Measurements from ENCODE around the gene GPD1. TPM values are rescaled to one million over a fixed set of nuclear protein-coding genes. Genes with fewer than 3 reads are reported as not detected.

The GPD1 gene
- total RNA-seq, 1 donor from 2014 or later: not detected

- H3K4me3 ChIP-seq (ENCODE audit: low read depth, low read length): no peak overlapping the region
- DNase-seq (ENCODE audit: low read depth): no peak
- TF ChIP-seq CTCF (conservative IDR thresholded peaks at IDR 0.05; ENCODE audit: low read depth, low read length): no peak
Measured at GRCh38 chr12:50120521-50120920, 16.7 kb downstream of the GPD1 start.

DNA sequence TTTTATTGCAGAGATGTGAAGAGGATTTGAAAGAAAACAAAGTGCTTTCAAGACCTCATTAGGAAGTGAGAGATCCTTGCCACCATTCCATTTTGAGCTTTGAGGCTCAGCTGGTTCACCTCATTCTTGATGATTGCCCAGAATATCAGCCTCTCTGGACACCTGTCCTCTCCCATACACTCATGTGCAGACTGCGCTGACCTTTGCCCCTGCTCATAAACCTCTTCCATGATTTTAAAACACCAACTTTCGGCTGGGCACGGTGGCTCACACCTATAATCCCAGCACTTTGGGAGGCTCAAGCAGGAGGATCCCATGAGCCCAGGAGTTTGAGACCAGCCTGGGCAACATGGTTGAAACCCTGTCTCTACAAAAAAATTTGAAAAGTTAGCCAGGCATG is 17.1 kb downstream of the GPD1 start:
- TF ChIP-seq CTCF (conservative IDR thresholded peaks at IDR 0.05; ENCODE audit: low read depth, low read length): no peak

GRCh38 chr12:50121641-50122040 is 17.8 kb downstream of the GPD1 start:
- no peak for TF ChIP-seq CTCF (conservative IDR thresholded peaks at IDR 0.05; ENCODE audit: low read depth, low read length)
- DNase-seq (ENCODE audit: low read depth): no peak
- no peak overlapping the region for H3K4me3 ChIP-seq (ENCODE audit: low read depth, low read length)

More for the DNA sequence above, 17.1 kb downstream of the GPD1 start:
- DNase-seq (ENCODE audit: low read depth): no peak
- H3K4me3 ChIP-seq (ENCODE audit: low read depth, low read length): no peak overlapping the region

- no peak for DNase-seq (ENCODE audit: low read depth)
- TF ChIP-seq CTCF (conservative IDR thresholded peaks at IDR 0.05; ENCODE audit: low read depth, low read length): no peak
- H3K4me3 ChIP-seq (ENCODE audit: low read depth, low read length): no peak overlapping the region
Measured at GRCh38 chr12:50123203-50123602, 19.4 kb downstream of the GPD1 start.

DNA sequence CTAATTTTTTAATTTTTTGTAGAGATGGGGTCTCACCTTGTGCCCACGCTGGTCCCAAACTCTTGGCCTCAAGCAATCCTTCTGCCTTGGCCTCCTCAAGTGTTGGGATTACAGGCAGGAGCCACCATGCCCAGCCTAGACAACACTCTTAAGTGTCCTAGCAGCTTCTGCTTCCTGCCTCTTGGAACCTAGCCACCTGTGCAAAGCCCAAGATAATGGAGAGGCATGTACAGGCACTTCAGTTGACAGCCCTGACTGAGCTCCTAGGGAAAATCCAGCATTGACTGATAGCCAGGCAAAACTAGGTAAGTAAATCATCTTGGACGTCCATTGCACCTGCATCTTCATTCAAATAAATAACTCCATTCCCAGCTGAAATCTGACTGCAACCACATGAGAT is 23.7 kb downstream of the GPD1 start:
- no peak overlapping the region for H3K4me3 ChIP-seq (ENCODE audit: low read depth, low read length)
- no peak for DNase-seq (ENCODE audit: low read depth)
- TF ChIP-seq CTCF (conservative IDR thresholded peaks at IDR 0.05; ENCODE audit: low read depth, low read length): no peak

DNA sequence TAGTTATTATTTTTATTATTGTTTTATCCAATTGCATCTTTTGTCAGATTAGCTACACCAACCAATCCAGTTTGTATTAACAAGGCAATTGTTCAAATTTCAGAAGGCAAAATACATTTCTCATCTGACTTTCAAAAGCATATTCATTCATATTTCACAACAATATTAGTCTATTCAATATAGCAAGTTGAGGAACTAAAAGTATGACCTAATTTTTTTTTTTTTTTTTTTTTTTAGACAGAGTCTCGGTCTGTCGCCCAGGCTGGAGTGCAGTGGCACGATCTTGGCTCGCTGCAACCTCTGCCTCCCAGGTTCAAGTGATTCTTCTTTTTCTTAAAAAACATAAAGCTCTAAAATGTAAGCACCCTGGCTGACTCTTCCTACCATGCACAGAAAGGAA is 25.5 kb downstream of the GPD1 start:
- TF ChIP-seq CTCF (conservative IDR thresholded peaks at IDR 0.05; ENCODE audit: low read depth, low read length): no peak
- DNase-seq (ENCODE audit: low read depth): no peak
- no peak overlapping the region for H3K4me3 ChIP-seq (ENCODE audit: low read depth, low read length)

- no peak overlapping the region for H3K4me3 ChIP-seq (ENCODE audit: low read depth, low read length)
- DNase-seq (ENCODE audit: low read depth): no peak
- peak; percentile 76 for TF ChIP-seq CTCF (conservative IDR thresholded peaks at IDR 0.05; ENCODE audit: low read depth, low read length)
Measured at GRCh38 chr12:50132505-50133135, 28.8 kb downstream of the GPD1 start.
